Neural cell (in vitro differentiated cells): ENCODE results near the gene WRNIP1. TPM values are rescaled to one million over a fixed set of nuclear protein-coding genes. Genes with fewer than 3 reads are reported as not detected.

Experiments
- H2AFZ ChIP-seq: fragments of 200-600, 300-800 bp; sonication (generic), shearing (Covaris generic); 2 replicates; pipeline ENCODE4 v1.6.0; 2014; ENCODE audit warnings: low read depth, mild to moderate bottlenecking, antibody characterized with exemption, low read length, moderate library complexity
- H3F3A ChIP-seq: fragments of 200-600 bp; shearing (Covaris generic); 2 replicates; pipeline ENCODE4 v1.6.1; 2016; ENCODE audit warnings: mild to moderate bottlenecking, moderate library complexity, mixed read lengths, antibody characterized with exemption, low read length; ENCODE audit not compliant: insufficient read depth, poor library complexity, severe bottlenecking
- H3K27ac ChIP-seq: fragments of 200-600, 300-800 bp; sonication (generic), shearing (Covaris generic); 2 replicates; pipeline ENCODE4 v1.5.1; 2014; ENCODE audit warnings: mild to moderate bottlenecking, low read length, moderate library complexity
- H3K27me3 ChIP-seq: fragments of 300-800, 200-600 bp; sonication (generic), shearing (Covaris generic); 2 replicates; pipeline ENCODE4 v1.6.0; 2014; ENCODE audit warnings: mild to moderate bottlenecking, low read depth, low read length, moderate library complexity; ENCODE audit not compliant: insufficient read depth
- H3K36me3 ChIP-seq: fragments of 300-800, 200-600 bp; sonication (generic), shearing (Covaris generic); 2 replicates; pipeline ENCODE4 v1.5.1; 2014; ENCODE audit warnings: mild to moderate bottlenecking, antibody characterized with exemption, low read length, moderate library complexity; ENCODE audit not compliant: insufficient read depth
- H3K4me2 ChIP-seq: fragments of 300-800, 200-600 bp; sonication (generic), shearing (Covaris generic); 2 replicates; pipeline ENCODE4 v1.6.0; 2014; ENCODE audit warnings: mild to moderate bottlenecking, low read length
- H3K4me3 ChIP-seq: fragments of 300-800, 200-600 bp; sonication (generic), shearing (Covaris generic); 2 replicates; pipeline ENCODE4 v1.5.1; 2014; ENCODE audit warnings: mild to moderate bottlenecking, low read length, moderate library complexity
- H3K79me2 ChIP-seq: fragments of 200-600 bp; shearing (Covaris generic); replicated peaks from 2 replicates; pipeline ENCODE4 v1.6.0; 2014; ENCODE audit warnings: mild to moderate bottlenecking, low read length, moderate library complexity; ENCODE audit not compliant: insufficient read depth
- H3K9ac ChIP-seq: fragments of 300-800, 200-600 bp; sonication (generic), shearing (Covaris generic); 2 replicates; pipeline ENCODE4 v1.6.1; 2016; ENCODE audit warnings: mild to moderate bottlenecking, low read length, mixed read lengths
- H3K9me2 ChIP-seq: fragments of 200-600 bp; shearing (Covaris generic); 2 replicates; pipeline ENCODE4 v1.6.1; 2016; ENCODE audit warnings: mild to moderate bottlenecking, low read length, mixed read lengths; ENCODE audit not compliant: insufficient read depth
- H3K9me3 ChIP-seq: fragments of 200-600, 300-800 bp; sonication (generic), shearing (Covaris generic); 2 replicates; pipeline ENCODE4 v1.6.1; 2016; ENCODE audit warnings: mild to moderate bottlenecking, mixed run types, low read length, moderate library complexity, mixed read lengths
- H4K20me1 ChIP-seq: fragments of 200-600 bp; shearing (Covaris generic); 2 replicates; pipeline ENCODE4 v1.6.1; 2016; ENCODE audit warnings: mild to moderate bottlenecking, mixed run types; ENCODE audit not compliant: insufficient read depth
- CTCF ChIP-seq: fragments of 450-650 bp; IDR thresholded peaks from 2 replicates; pipeline ENCODE4 v1.5.1; 2014; ENCODE audit warnings: antibody characterized with exemption, mild to moderate bottlenecking, moderate library complexity; ENCODE audit not compliant: poor library complexity, severe bottlenecking
- EP300 ChIP-seq: fragments of 450-650 bp; conservative IDR thresholded peaks from 2 replicates; pipeline ENCODE4 v1.6.1; 2014; ENCODE audit warnings: antibody characterized with exemption, mild to moderate bottlenecking, moderate library complexity; ENCODE audit not compliant: poor library complexity, severe bottlenecking
- EZH2 ChIP-seq: fragments of 200-600, 300-800 bp; shearing (Covaris generic), sonication (generic); IDR thresholded peaks from 2 replicates; pipeline ENCODE4 v1.6.1; 2014; ENCODE audit warnings: antibody characterized with exemption, low read length, borderline replicate concordance, mild to moderate bottlenecking; ENCODE audit not compliant: insufficient read depth, poor library complexity, severe bottlenecking
- MXI1 ChIP-seq: fragments of 450-650 bp; conservative IDR thresholded peaks from 2 replicates; pipeline ENCODE4 v1.6.1; 2014; ENCODE audit warnings: antibody characterized with exemption, mild to moderate bottlenecking; ENCODE audit not compliant: poor library complexity, severe bottlenecking
- POLR2AphosphoS5 ChIP-seq: IDR thresholded peaks from 2 replicates; pipeline ENCODE4 v1.6.1; 2012
- RAD21 ChIP-seq: fragments of 450-650 bp; conservative IDR thresholded peaks from 2 replicates; pipeline ENCODE4 v1.6.1; 2014; ENCODE audit warnings: antibody characterized with exemption, mild to moderate bottlenecking, moderate library complexity
- REST ChIP-seq: IDR thresholded peaks from 2 replicates; pipeline ENCODE4 v1.6.1; 2012; ENCODE audit warnings: borderline replicate concordance
- SMC3 ChIP-seq: fragments of 450-650 bp; conservative IDR thresholded peaks from 2 replicates; pipeline ENCODE4 v1.6.1; 2014; ENCODE audit warnings: antibody characterized with exemption, mild to moderate bottlenecking, moderate library complexity; ENCODE audit not compliant: poor library complexity
- TAF1 ChIP-seq: IDR thresholded peaks from 2 replicates; pipeline ENCODE4 v1.6.1; 2012; ENCODE audit warnings: low read depth
- polyA plus RNA-seq: library from polyadenylated mRNA; depleted of rRNA; stranded (reverse); fragments of >200 nt; gene quantifications from 2 replicates; pipeline ENCODE4 v1.2.3, GENCODE V29; 2014

Gene WRNIP1
- polyA plus RNA-seq, 1 donor from 2014 or later = 93.7 TPM

- H3K27ac ChIP-seq = no peak overlapping the region
- H3K9ac ChIP-seq = no peak overlapping the region
- H2AFZ ChIP-seq = no peak overlapping the region
- no peaks in the 10 kb centered on the region for H3F3A ChIP-seq
- H3K9me2 ChIP-seq = no peaks in the 10 kb centered on the region
- H3K9me3 ChIP-seq = no peaks in the 10 kb centered on the region
- H3K27me3 ChIP-seq = no peaks in the 10 kb centered on the region
- H3K36me3 ChIP-seq = no peaks in the 10 kb centered on the region
- H3K79me2 ChIP-seq = no peaks in the 10 kb centered on the region
- no peaks in the 10 kb centered on the region for H4K20me1 ChIP-seq
- H3K4me2 ChIP-seq = no peak overlapping the region
- TF ChIP-seq SMC3 = no peak
- no peak for TF ChIP-seq EZH2
- no peak for TF ChIP-seq EP300
- no peak overlapping the region for H3K4me3 ChIP-seq
These were observed 23.4 kb upstream of the WRNIP1 start for GRCh38 chr6:2741756-2742155.

- Histone ChIP-seq H3K9me3 (no peaks in the 10 kb centered on the region), H3K27me3 (no peaks in the 10 kb centered on the region), H3K4me2 (no peak overlapping the region), H3K36me3 (no peaks in the 10 kb centered on the region), H2AFZ (no peak overlapping the region), H3K9me2 (no peaks in the 10 kb centered on the region), H3K27ac (no peak overlapping the region), H3K79me2 (no peaks in the 10 kb centered on the region), H3F3A (no peaks in the 10 kb centered on the region), H3K4me3 (no peak overlapping the region), H3K9ac (no peak overlapping the region), H4K20me1 (no peaks in the 10 kb centered on the region)
- TF ChIP-seq MXI1 (no peak), REST (no peak), SMC3 (no peak), RAD21 (no peak), POLR2AphosphoS5 (no peak), CTCF (no peak), EZH2 (no peak), TAF1 (no peak), EP300 (no peak)
These were observed 21.6 kb upstream of the WRNIP1 start for GRCh38 chr6:2743280-2744208.
